Measurements from ENCODE around the gene TET3.

TET3 gene

GRCh38 chr2:73983322-73984202, 1.1 kb upstream of the TET3 start:
- Histone ChIP-seq H3K4me3 (ENCODE audit: low read length) (peak overlapping the region; percentile 59), H3K36me3 (ENCODE audit: control insufficient read depth, insufficient read depth, low read length) (no peaks in the 10 kb centered on the region), H3K4me1 (ENCODE audit: control insufficient read depth, insufficient read depth, low read length) (peaks cover 6% of the 10 kb centered on the region), H3K27me3 (ENCODE audit: control insufficient read depth, insufficient read depth, low read length) (no peaks in the 10 kb centered on the region), H3K9ac (ENCODE audit: low read length) (peak overlapping the region; percentile 12), H3K27ac (ENCODE audit: low read depth, low read length) (peak overlapping the region; percentile 11)

- Histone ChIP-seq H3K4me3 (ENCODE audit: low read length) (peak overlapping the region; percentile 59), H3K27ac (ENCODE audit: low read depth, low read length) (no peak overlapping the region), H3K9ac (ENCODE audit: low read length) (no peak overlapping the region)
Measured at GRCh38 chr2:73984922-73985307, 205 bp downstream of the TET3 start.

GRCh38 chr2:73985308-73986084, 786 bp downstream of the TET3 start:
- H3K9ac ChIP-seq (ENCODE audit: low read length): peak overlapping the region; percentile 20
- no peak overlapping the region for H3K27ac ChIP-seq (ENCODE audit: low read depth, low read length)
- H3K36me3 ChIP-seq (ENCODE audit: control insufficient read depth, insufficient read depth, low read length): no peaks in the 10 kb centered on the region
- H3K4me3 ChIP-seq (ENCODE audit: low read length): peak overlapping the region; percentile 52
- H3K27me3 ChIP-seq (ENCODE audit: control insufficient read depth, insufficient read depth, low read length): no peaks in the 10 kb centered on the region
- peaks cover 6% of the 10 kb centered on the region for H3K4me1 ChIP-seq (ENCODE audit: control insufficient read depth, insufficient read depth, low read length)

More at GRCh38 chr2:73984922-73985307, 205 bp downstream of the TET3 start:
- Histone ChIP-seq H3K4me1 (ENCODE audit: control insufficient read depth, insufficient read depth, low read length) (peaks cover 6% of the 10 kb centered on the region), H3K27me3 (ENCODE audit: control insufficient read depth, insufficient read depth, low read length) (no peaks in the 10 kb centered on the region), H3K36me3 (ENCODE audit: control insufficient read depth, insufficient read depth, low read length) (no peaks in the 10 kb centered on the region)

GRCh38 chr2:73986085-73986681, 1.5 kb downstream of the TET3 start:
- H3K4me3 ChIP-seq (ENCODE audit: low read length): peak overlapping the region; percentile 52
- no peak overlapping the region for H3K27ac ChIP-seq (ENCODE audit: low read depth, low read length)
- peaks cover 6% of the 10 kb centered on the region for H3K4me1 ChIP-seq (ENCODE audit: control insufficient read depth, insufficient read depth, low read length)
- H3K36me3 ChIP-seq (ENCODE audit: control insufficient read depth, insufficient read depth, low read length): no peaks in the 10 kb centered on the region
- H3K9ac ChIP-seq (ENCODE audit: low read length): no peak overlapping the region
- H3K27me3 ChIP-seq (ENCODE audit: control insufficient read depth, insufficient read depth, low read length): no peaks in the 10 kb centered on the region

- Histone ChIP-seq H3K36me3 (ENCODE audit: control insufficient read depth, insufficient read depth, low read length) (no peaks in the 10 kb centered on the region), H3K4me3 (ENCODE audit: low read length) (peak overlapping the region; percentile 48), H3K27me3 (ENCODE audit: control insufficient read depth, insufficient read depth, low read length) (no peaks in the 10 kb centered on the region), H3K4me1 (ENCODE audit: control insufficient read depth, insufficient read depth, low read length) (peaks cover 6% of the 10 kb centered on the region), H3K9ac (ENCODE audit: low read length) (no peak overlapping the region), H3K27ac (ENCODE audit: low read depth, low read length) (no peak overlapping the region)
Measured at GRCh38 chr2:73987109-73987947, 2.6 kb downstream of the TET3 start.

GRCh38 chr2:73987948-73988700, 3.4 kb downstream of the TET3 start:
- H3K27ac ChIP-seq (ENCODE audit: low read depth, low read length): no peak overlapping the region
- H3K36me3 ChIP-seq (ENCODE audit: control insufficient read depth, insufficient read depth, low read length): no peaks in the 10 kb centered on the region
- no peaks in the 10 kb centered on the region for H3K27me3 ChIP-seq (ENCODE audit: control insufficient read depth, insufficient read depth, low read length)
- peak overlapping the region; percentile 48 for H3K4me3 ChIP-seq (ENCODE audit: low read length)
- H3K9ac ChIP-seq (ENCODE audit: low read length): no peak overlapping the region
- peaks cover 6% of the 10 kb centered on the region for H3K4me1 ChIP-seq (ENCODE audit: control insufficient read depth, insufficient read depth, low read length)

- no peak overlapping the region for H3K27ac ChIP-seq (ENCODE audit: low read depth, low read length)
- no peak overlapping the region for H3K4me3 ChIP-seq (ENCODE audit: low read length)
- H3K27me3 ChIP-seq (ENCODE audit: control insufficient read depth, insufficient read depth, low read length): no peaks in the 10 kb centered on the region
- no peaks in the 10 kb centered on the region for H3K36me3 ChIP-seq (ENCODE audit: control insufficient read depth, insufficient read depth, low read length)
- H3K9ac ChIP-seq (ENCODE audit: low read length): no peak overlapping the region
- peaks cover 6% of the 10 kb centered on the region for H3K4me1 ChIP-seq (ENCODE audit: control insufficient read depth, insufficient read depth, low read length)
Measured at GRCh38 chr2:73989972-73990371, 5.3 kb downstream of the TET3 start.

- H3K9ac ChIP-seq (ENCODE audit: low read length): no peak overlapping the region
- H3K4me3 ChIP-seq (ENCODE audit: low read length): no peak overlapping the region
- H3K36me3 ChIP-seq (ENCODE audit: control insufficient read depth, insufficient read depth, low read length): no peaks in the 10 kb centered on the region
- no peaks in the 10 kb centered on the region for H3K27me3 ChIP-seq (ENCODE audit: control insufficient read depth, insufficient read depth, low read length)
- H3K27ac ChIP-seq (ENCODE audit: low read depth, low read length): no peak overlapping the region
- peaks cover 6% of the 10 kb centered on the region for H3K4me1 ChIP-seq (ENCODE audit: control insufficient read depth, insufficient read depth, low read length)
Measured at GRCh38 chr2:73990531-73990930, 5.8 kb downstream of the TET3 start.

- no peak overlapping the region for H3K27ac ChIP-seq (ENCODE audit: low read depth, low read length)
- H3K4me1 ChIP-seq (ENCODE audit: control insufficient read depth, insufficient read depth, low read length): peaks cover 6% of the 10 kb centered on the region
- no peak overlapping the region for H3K4me3 ChIP-seq (ENCODE audit: low read length)
- H3K27me3 ChIP-seq (ENCODE audit: control insufficient read depth, insufficient read depth, low read length): no peaks in the 10 kb centered on the region
- no peak overlapping the region for H3K9ac ChIP-seq (ENCODE audit: low read length)
- no peaks in the 10 kb centered on the region for H3K36me3 ChIP-seq (ENCODE audit: control insufficient read depth, insufficient read depth, low read length)
Measured at GRCh38 chr2:73992036-73992435, 7.3 kb downstream of the TET3 start.

GRCh38 chr2:73993376-73993775, 8.7 kb downstream of the TET3 start:
- no peaks in the 10 kb centered on the region for H3K4me1 ChIP-seq (ENCODE audit: control insufficient read depth, insufficient read depth, low read length)
- no peak overlapping the region for H3K27ac ChIP-seq (ENCODE audit: low read depth, low read length)
- no peak overlapping the region for H3K9ac ChIP-seq (ENCODE audit: low read length)
- H3K27me3 ChIP-seq (ENCODE audit: control insufficient read depth, insufficient read depth, low read length): no peaks in the 10 kb centered on the region
- H3K4me3 ChIP-seq (ENCODE audit: low read length): no peak overlapping the region
- no peaks in the 10 kb centered on the region for H3K36me3 ChIP-seq (ENCODE audit: control insufficient read depth, insufficient read depth, low read length)

- Histone ChIP-seq H3K9ac (ENCODE audit: low read length) (no peak overlapping the region), H3K27ac (ENCODE audit: low read depth, low read length) (no peak overlapping the region), H3K4me3 (ENCODE audit: low read length) (no peak overlapping the region), H3K36me3 (ENCODE audit: control insufficient read depth, insufficient read depth, low read length) (no peaks in the 10 kb centered on the region), H3K27me3 (ENCODE audit: control insufficient read depth, insufficient read depth, low read length) (no peaks in the 10 kb centered on the region), H3K4me1 (ENCODE audit: control insufficient read depth, insufficient read depth, low read length) (no peaks in the 10 kb centered on the region)
Measured at GRCh38 chr2:73993778-73994177, 9.1 kb downstream of the TET3 start.
